Kidney epithelial cell (primary cell): ENCODE measurements around the gene RPL31. TPM values are rescaled to one million over a fixed set of nuclear protein-coding genes. Genes with fewer than 3 reads are reported as not detected.

Experiments
- DNase-seq: peaks from one replicate; pipeline ENCODE4 v3.0.0-alpha.2; 2010; ENCODE audit warnings: low read depth
- H3K27me3 ChIP-seq: 2 replicates; pipeline ENCODE4 v1.6.0; 2011; ENCODE audit warnings: low read length; ENCODE audit not compliant: control insufficient read depth, insufficient read depth
- H3K36me3 ChIP-seq: 2 replicates; pipeline ENCODE4 v1.5.1; 2011; ENCODE audit warnings: low read length; ENCODE audit not compliant: control insufficient read depth, insufficient read depth
- H3K4me3 ChIP-seq: 2 replicates; pipeline ENCODE4 v1.5.1; 2011; ENCODE audit warnings: low read depth, mild to moderate bottlenecking, control low read depth, low read length
- total RNA-seq: library from RNA; depleted of rRNA; stranded (reverse); fragments of >200 nt; gene quantifications from 2 replicates; pipeline ENCODE4 v1.2.3, GENCODE V29; 2015
- TF ChIP-seq, protein P1 (sequence below): IDR thresholded peaks from 2 replicates; pipeline ENCODE4 v1.5.1; 2011; ENCODE audit warnings: mild to moderate bottlenecking, moderate library complexity, low read length, control low read depth, inconsistent platforms; ENCODE audit not compliant: insufficient read depth, poor library complexity, severe bottlenecking

Gene RPL31
- total RNA-seq, result 1,225 and 1,472 TPM in 2 replicates

DNA sequence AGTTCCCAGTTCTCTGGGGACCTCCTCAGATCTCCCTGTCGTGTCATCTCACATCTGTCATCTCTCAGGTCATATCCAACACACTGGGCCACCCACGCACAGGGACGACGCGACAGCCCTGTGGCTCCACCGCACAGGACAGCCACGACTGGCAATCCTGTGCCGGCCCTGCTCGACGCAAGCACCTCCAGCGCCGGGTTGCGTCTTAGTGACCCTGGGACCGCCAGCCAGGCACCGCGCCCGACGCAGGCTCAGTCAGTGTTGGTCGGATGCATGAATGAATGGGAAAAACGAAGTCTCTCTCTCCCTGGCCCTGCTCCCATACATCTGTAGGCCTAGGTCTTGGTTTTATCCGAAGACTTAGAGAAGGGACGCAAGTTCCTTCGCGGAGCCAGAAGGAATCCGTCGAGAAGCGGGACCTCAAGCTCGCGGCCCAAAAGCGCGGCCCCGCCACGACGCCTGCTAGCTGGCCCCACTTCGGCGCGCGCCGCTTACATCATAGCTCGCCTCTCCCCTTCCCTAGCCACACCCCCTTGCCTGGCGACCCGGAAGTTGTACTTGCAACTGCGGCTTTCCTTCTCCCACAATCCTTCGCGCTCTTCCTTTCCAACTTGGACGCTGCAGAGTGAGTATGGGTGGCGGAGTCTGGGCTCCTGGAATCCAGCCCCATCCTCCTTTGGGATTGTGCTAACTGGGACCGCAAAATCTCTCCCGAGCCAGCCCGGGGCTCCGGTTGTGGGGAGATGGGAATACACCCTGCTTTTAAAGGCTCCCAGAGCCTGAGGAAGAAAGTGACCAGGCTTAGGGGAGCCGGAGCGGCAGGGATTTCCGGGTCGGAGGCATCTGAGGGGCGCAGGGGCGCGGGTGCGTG, at the start of gene RPL31:
Gene RPL31, plus strand, starts transcription at position 599 of the 871 bp plus-strand sequence. CDS start 413 bp downstream, outside the sequence.
- peak within 1 kb of the TSS; percentile 97 for H3K4me3 ChIP-seq
- H3K36me3 ChIP-seq, result peaks cover 2% of the 10 kb centered on the region
- H3K27me3 ChIP-seq, result no peaks in the 10 kb centered on the region
- peak; percentile 93 for DNase-seq
- TF ChIP-seq, protein P1, sequence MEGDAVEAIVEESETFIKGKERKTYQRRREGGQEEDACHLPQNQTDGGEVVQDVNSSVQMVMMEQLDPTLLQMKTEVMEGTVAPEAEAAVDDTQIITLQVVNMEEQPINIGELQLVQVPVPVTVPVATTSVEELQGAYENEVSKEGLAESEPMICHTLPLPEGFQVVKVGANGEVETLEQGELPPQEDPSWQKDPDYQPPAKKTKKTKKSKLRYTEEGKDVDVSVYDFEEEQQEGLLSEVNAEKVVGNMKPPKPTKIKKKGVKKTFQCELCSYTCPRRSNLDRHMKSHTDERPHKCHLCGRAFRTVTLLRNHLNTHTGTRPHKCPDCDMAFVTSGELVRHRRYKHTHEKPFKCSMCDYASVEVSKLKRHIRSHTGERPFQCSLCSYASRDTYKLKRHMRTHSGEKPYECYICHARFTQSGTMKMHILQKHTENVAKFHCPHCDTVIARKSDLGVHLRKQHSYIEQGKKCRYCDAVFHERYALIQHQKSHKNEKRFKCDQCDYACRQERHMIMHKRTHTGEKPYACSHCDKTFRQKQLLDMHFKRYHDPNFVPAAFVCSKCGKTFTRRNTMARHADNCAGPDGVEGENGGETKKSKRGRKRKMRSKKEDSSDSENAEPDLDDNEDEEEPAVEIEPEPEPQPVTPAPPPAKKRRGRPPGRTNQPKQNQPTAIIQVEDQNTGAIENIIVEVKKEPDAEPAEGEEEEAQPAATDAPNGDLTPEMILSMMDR, result no peak

DNA sequence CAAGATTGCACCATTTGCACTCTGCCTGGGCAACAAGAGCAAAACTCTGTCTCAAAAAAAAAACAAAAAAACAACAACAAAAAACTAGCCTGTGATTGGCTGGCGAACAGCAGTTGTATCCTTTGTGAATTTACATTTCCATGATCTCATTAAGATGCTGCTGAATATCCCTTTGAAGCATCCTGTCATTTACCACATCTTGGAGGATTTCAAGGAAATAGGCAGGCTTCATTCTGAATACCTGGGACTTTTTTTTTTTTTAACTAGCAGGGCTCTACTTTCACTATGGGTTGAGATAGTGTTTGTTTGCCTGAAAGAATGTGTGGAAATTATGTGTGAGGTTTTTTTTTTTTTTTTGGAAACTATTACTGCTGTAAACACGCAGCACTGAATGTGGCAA, 49.6 kb upstream of the RPL31 start:
- no peaks in the 10 kb centered on the region for H3K36me3 ChIP-seq
- H3K4me3 ChIP-seq, result no peak overlapping the region
- TF ChIP-seq, protein P1, result no peak

DNA sequence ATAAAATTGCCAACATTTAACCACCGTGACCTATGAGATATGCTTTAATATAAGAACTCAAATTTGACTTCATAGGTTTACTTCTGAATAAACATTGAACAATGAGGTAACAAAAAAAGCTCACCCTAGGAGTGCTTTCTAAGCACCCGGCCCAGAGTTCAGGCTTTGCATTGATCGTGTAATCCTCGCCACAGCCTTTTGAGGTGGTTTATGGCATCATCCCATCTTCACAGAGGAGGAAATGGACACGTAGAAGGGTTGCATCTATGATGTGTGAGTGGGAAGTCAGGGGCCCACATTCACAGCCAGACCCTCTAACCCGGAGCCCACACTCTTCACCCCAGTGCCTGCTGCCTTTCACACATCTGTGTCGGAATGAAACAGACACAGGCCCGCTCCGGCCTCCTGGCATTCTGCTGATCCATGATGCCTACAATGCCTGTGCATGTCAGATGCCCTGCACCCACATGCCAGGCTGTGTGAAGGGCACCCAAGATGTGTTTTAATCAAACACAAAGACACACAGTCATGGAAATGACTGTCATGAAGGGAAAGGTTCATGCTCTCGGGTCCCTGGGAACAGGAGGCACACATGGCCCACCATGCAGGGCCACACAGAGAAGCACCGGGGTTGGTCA, 48.6 kb upstream of the RPL31 start:
- Histone ChIP-seq H3K36me3 (no peaks in the 10 kb centered on the region), H3K27me3 (no peaks in the 10 kb centered on the region), H3K4me3 (no peak overlapping the region)
- no peak for DNase-seq
- TF ChIP-seq, protein P1, result no peak

More for the DNA sequence above, 49.6 kb upstream of the RPL31 start:
- H3K27me3 ChIP-seq, result no peaks in the 10 kb centered on the region
- no peak for DNase-seq

DNA sequence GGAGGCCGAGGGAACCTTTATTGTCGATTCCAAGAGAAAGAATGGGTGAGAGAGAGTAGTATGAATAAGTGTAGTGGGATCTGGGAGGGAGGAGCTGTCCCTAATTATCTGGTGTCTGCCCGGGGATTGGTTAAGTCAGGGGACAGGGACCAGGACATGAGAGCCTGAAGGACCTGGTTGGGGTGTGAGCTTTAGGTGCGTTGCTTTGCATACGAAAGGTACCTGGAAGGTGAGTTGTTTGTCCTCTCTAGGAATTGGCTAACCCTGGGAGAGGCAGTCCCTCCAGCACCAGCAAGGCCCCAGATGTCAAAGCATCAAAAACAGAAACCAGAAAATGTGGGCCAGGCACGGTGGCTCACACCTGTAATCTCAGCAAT, 48.1 kb upstream of the RPL31 start:
- no peaks in the 10 kb centered on the region for H3K36me3 ChIP-seq
- TF ChIP-seq, protein P1, result no peak
- no peak for DNase-seq
- no peaks in the 10 kb centered on the region for H3K27me3 ChIP-seq
- no peak overlapping the region for H3K4me3 ChIP-seq

DNA sequence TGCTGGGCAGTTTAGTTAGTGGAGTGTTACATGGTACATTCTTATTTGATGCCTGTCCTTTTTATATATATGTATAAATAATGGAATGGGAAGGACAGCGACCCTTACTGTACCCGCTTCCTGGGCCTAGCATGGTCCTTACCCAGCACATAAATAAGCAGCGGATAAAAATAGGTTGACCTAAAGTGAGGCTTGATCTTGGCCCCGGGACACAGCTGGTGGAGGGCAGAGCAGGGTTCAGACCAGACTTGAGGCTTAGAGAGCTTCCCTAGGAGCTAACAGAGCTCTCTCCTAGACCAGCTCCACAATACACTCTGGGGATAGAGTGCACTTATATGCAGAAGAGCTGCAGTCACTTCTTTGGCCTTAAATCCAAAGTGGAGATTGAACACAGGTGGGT, 46.9 kb upstream of the RPL31 start:
- TF ChIP-seq, protein P1, result no peak
- Histone ChIP-seq H3K4me3 (no peak overlapping the region), H3K27me3 (no peaks in the 10 kb centered on the region), H3K36me3 (no peaks in the 10 kb centered on the region)
- DNase-seq, result no peak
